Measurements from ENCODE around the gene LSM14A. TPM values are rescaled to one million over a fixed set of nuclear protein-coding genes. Genes with fewer than 3 reads are reported as not detected.
A peak's percentile ranks its signal among the peaks of the same experiment; 100 is the strongest.

LSM14A gene
- total RNA-seq, result 107 TPM

DNA sequence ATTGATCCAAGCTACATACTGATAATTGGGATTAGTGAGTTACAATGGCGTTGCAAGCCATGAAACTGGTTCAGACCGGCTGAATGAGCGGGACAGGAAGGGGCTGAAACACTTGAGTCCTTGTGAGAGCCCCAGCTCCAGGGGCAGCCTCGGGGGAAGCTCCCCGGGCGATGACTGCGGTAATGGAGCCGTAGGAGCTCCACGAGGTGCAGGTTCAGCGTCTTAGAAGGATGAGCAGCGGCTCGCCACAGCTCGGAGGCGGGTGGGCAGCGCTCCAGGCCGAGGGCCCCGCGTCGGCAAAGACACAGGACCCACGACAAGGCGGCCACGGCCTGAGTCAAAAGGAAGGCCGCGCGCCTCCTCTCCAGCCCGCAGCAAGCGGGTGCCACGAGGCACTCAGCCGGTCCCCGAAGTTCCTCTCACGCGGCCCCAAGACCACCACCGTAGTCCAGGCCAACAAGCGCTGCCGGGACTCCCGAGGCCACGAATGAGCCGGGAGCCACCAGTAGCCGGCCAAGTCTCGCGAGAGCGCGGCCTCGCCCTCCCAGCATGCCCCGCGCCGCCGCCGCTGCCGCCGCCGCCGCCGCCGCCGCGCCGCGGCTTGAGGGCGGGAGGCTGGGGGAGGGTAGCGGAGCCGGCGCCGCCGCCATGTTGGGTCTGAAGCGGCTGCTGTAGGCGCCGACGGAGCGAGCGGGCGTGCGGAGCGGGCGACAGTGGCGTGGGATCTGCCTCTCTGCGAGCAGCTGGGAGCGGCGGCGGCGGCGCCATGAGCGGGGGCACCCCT lies at the start of gene LSM14A:
Gene LSM14A (plus strand): TSS at position 628 of the 784 bp plus-strand sequence. CDS start 139 bp downstream, at position 767.
- Histone ChIP-seq H3K4me1 (peaks cover 6 to 38% of the 10 kb centered on the region in 2 donors), H3K36me3 (no peaks in the 10 kb centered on the region), H3K27ac (peak within 1 kb of the TSS; percentile 99), H3K27me3 (no peaks in the 10 kb centered on the region), H3K4me3 (peak within 1 kb of the TSS; percentile 91 to 98), H3K9me3 (no peaks in the 10 kb centered on the region)
- DNase-seq (ENCODE audit: low spot score in 2 of 2), result peak; percentile 82 to 96
- TF ChIP-seq, protein P1, sequence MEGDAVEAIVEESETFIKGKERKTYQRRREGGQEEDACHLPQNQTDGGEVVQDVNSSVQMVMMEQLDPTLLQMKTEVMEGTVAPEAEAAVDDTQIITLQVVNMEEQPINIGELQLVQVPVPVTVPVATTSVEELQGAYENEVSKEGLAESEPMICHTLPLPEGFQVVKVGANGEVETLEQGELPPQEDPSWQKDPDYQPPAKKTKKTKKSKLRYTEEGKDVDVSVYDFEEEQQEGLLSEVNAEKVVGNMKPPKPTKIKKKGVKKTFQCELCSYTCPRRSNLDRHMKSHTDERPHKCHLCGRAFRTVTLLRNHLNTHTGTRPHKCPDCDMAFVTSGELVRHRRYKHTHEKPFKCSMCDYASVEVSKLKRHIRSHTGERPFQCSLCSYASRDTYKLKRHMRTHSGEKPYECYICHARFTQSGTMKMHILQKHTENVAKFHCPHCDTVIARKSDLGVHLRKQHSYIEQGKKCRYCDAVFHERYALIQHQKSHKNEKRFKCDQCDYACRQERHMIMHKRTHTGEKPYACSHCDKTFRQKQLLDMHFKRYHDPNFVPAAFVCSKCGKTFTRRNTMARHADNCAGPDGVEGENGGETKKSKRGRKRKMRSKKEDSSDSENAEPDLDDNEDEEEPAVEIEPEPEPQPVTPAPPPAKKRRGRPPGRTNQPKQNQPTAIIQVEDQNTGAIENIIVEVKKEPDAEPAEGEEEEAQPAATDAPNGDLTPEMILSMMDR (IDR thresholded peaks at IDR 0.05), result peak in 1 of 3 experiments; percentile 12
- intact Hi-C loops (cut with DNase I), result loop anchor here (2.0 to 10.0 kb wide), 5 partner anchors 37 to 651 kb away; partner anchors contain the start of genes PEPD and WTIP

DNA sequence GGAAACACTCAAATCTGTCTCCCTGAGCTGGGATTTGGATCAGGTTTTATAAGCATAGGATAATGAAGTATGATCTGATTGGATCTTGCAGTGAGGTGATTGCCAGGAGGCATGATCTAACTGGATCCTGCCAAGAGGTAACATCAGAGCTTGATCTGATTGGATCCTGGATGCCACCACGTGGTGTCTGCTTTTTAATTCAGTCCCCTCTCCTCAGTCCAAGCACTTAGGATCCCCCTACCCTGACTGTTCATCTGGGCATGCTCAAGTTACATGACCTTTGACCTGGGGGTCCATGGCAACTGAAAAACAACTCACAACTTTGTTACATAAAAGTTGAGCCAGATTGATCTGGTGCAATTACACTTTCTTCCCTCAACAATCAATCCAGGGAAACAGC lies 47.5 kb upstream of the LSM14A start:
- TF ChIP-seq, protein P1 (IDR thresholded peaks at IDR 0.05), result no peak
- DNase-seq (ENCODE audit: low spot score in 2 of 2), result no peak
- intact Hi-C loops (cut with DNase I), result no loop called here
- H3K36me3 ChIP-seq, result no peaks in the 10 kb centered on the region
- H3K27ac ChIP-seq, result no peak overlapping the region
- H3K27me3 ChIP-seq, result no peaks in the 10 kb centered on the region
- H3K4me1 ChIP-seq, result no peaks in the 10 kb centered on the region
- H3K4me3 ChIP-seq, result no peak overlapping the region
- H3K9me3 ChIP-seq, result no peaks in the 10 kb centered on the region

DNA sequence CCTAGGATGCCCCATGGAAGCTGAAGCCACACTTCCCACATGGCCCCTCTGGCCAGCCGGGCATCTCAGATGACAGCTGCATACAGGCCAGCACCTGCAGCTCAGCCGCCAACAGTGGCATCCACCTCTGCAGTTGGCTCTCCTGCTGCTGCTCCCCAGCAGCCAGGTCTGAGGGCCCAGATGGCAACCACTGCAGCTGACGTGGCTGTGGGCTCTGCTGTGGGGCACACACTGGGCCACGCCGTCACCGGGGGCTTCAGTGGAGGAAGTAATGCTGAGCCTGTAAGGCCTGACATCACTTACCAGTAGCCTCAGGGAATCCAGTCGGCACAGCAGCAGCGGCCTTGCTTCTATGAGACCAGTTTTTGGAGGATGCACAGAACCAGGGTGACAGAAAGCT lies 45.3 kb upstream of the LSM14A start:
- Histone ChIP-seq H3K9me3 (no peaks in the 10 kb centered on the region), H3K4me1 (no peaks in the 10 kb centered on the region), H3K27me3 (no peaks in the 10 kb centered on the region), H3K36me3 (no peaks in the 10 kb centered on the region), H3K4me3 (no peak overlapping the region), H3K27ac (no peak overlapping the region)
- DNase-seq (ENCODE audit: low spot score in 2 of 2), result no peak
- intact Hi-C loops (cut with DNase I), result no loop called here
- TF ChIP-seq, protein P1 (IDR thresholded peaks at IDR 0.05), result no peak

DNA sequence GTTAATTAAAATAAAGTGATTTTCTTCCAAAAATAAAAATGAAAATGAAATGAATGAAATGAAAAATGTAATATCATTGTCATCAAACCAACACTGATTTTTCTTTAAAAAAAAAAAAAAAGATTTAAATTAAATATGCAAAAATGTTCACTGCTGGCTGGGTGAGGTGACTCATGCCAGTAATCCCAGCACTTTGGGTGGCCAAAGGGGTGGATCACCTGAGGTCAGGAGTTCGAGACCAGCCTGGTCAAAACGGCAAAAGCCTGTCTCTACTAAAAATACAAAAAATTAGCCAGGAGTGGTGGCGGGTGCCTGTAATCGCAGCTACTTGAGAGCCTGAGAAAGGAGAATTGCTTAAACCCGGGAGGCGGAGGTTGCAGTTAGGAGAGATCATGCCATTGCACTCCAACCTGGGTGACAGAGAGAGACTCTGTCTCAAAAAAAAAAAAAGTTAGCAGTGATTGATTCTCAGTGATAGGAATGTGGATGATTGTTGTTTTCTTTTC lies 44.6 kb upstream of the LSM14A start:
- Histone ChIP-seq H3K4me1 (no peaks in the 10 kb centered on the region), H3K27me3 (no peaks in the 10 kb centered on the region), H3K9me3 (no peaks in the 10 kb centered on the region), H3K36me3 (no peaks in the 10 kb centered on the region), H3K4me3 (no peak overlapping the region), H3K27ac (no peak overlapping the region)
- TF ChIP-seq, protein P1 (IDR thresholded peaks at IDR 0.05), result no peak
- no peak for DNase-seq (ENCODE audit: low spot score in 2 of 2)
- intact Hi-C loops (cut with DNase I), result no loop called here

DNA sequence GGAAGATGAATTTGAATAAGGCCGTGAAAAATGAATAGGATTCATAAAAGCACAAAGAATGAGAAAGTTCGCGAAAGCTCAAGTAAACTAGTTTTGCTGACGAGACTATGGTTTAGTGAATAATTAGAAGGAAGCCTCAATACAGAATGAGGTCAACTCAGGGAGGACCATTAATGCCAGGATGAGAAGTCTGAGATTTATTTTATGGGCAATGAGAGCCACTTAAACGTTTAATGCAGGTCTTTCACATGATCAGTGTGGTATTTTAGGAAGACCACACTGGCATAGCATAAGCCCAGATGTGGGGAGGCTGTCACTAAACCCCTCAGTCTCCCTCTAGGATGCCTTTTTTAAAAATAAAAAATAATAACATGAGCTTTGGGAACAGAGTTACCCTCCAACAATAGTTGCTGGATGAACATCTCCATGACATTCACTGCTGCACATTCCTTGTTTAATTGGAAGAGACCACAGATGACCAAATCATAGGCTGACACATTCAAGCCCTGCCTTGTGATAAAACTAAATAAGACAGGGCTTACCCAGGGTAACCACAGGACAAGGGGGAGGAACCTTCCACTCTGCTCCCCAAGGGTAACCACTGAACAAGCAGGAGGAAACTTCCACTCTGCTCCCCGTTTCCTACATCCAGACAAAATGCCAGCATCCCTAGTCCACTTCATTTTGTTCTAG lies 43.6 kb upstream of the LSM14A start:
- Histone ChIP-seq H3K9me3 (no peaks in the 10 kb centered on the region), H3K4me3 (no peak overlapping the region), H3K4me1 (peaks cover 0 to 1% of the 10 kb centered on the region in 2 donors), H3K27ac (no peak overlapping the region), H3K27me3 (no peaks in the 10 kb centered on the region), H3K36me3 (no peaks in the 10 kb centered on the region)
- intact Hi-C loops (cut with DNase I), result no loop called here
- no peak for DNase-seq (ENCODE audit: low spot score in 2 of 2)
- TF ChIP-seq, protein P1 (IDR thresholded peaks at IDR 0.05), result no peak

Measured in ascending aorta (tissue), 2 donors.